Liver (tissue), 9 donors: ENCODE data around the gene SDE2. TPM values are rescaled to one million over a fixed set of nuclear protein-coding genes. Genes with fewer than 3 reads are reported as not detected.
A peak's percentile ranks its signal among the peaks of the same experiment; 100 is the strongest.

Experiments used
- DNase-seq: peaks from one replicate; pipeline ENCODE4 v3.0.0-alpha.2; 2017; ENCODE audit warnings: low spot score
- H3K27ac ChIP-seq, 2 donors: one replicate each; pipeline ENCODE4 v1.7.0; 2013; ENCODE audit warnings: inconsistent platforms in 2 of 2, low read length in 2 of 2, control low read depth in 1 of 2, low read depth in 1 of 2, mild to moderate bottlenecking in 1 of 2
- H3K27me3 ChIP-seq, 4 donors: one replicate each; pipeline versions ENCODE4 v1.6.1 to v1.7.0; 2013; ENCODE audit warnings: low read length in 3 of 4, inconsistent platforms in 1 of 4, mild to moderate bottlenecking in 1 of 4, moderate library complexity in 1 of 4; ENCODE audit not compliant: control insufficient read depth in 4 of 4, insufficient read depth in 4 of 4
- H3K36me3 ChIP-seq, 4 donors: one replicate each; pipeline versions ENCODE4 v1.6.1 to v1.7.0; 2013; ENCODE audit warnings: low read length in 3 of 4, mild to moderate bottlenecking in 3 of 4, low read depth in 1 of 4, moderate library complexity in 1 of 4; ENCODE audit not compliant: control insufficient read depth in 4 of 4, insufficient read depth in 3 of 4
- H3K4me1 ChIP-seq, 4 donors: one replicate each; pipeline versions ENCODE4 v1.6.1 to v1.7.0; 2013; ENCODE audit warnings: low read length in 3 of 4, mild to moderate bottlenecking in 3 of 4, moderate library complexity in 1 of 4; ENCODE audit not compliant: control insufficient read depth in 4 of 4, insufficient read depth in 4 of 4
- H3K4me3 ChIP-seq, 3 donors: one replicate each; pipeline versions ENCODE4 v1.6.1 to v1.7.0; 2013; ENCODE audit warnings: low read length in 3 of 3, control low read depth in 1 of 3, low read depth in 1 of 3, mild to moderate bottlenecking in 1 of 3
- H3K9ac ChIP-seq, 2 donors: one replicate each; pipeline ENCODE4 v1.7.0; 2013; ENCODE audit warnings: low read length in 2 of 2, mild to moderate bottlenecking in 2 of 2, moderate library complexity in 2 of 2, control low read depth in 1 of 2, low read depth in 1 of 2
- H3K9me3 ChIP-seq, 4 donors: one replicate each; pipeline versions ENCODE4 v1.6.1 to v1.7.0; 2013; ENCODE audit warnings: low read length in 3 of 4; ENCODE audit not compliant: control insufficient read depth in 4 of 4
- EGR1 ChIP-seq, 2 donors: IDR thresholded peaks; 2 replicates each; pipeline ENCODE4 v1.6.1; 2016 to 2018; ENCODE audit warnings: antibody characterized with exemption in 2 of 2, low read depth in 2 of 2
- FOXA1 ChIP-seq: IDR thresholded peaks from 2 replicates; pipeline ENCODE4 v1.6.1; 2016; ENCODE audit warnings: antibody characterized with exemption
- FOXA2 ChIP-seq: IDR thresholded peaks from 2 replicates; pipeline ENCODE4 v1.6.1; 2016; ENCODE audit warnings: antibody characterized with exemption
- GABPA ChIP-seq, 2 donors: IDR thresholded peaks in 1 of 2; conservative IDR thresholded peaks in 1 of 2; 2 replicates each; pipeline ENCODE4 v1.6.1; 2016; ENCODE audit warnings: antibody characterized with exemption in 2 of 2, mild to moderate bottlenecking in 1 of 2, moderate library complexity in 1 of 2
- HNF4A ChIP-seq, 2 donors: conservative IDR thresholded peaks; 2 replicates each; pipeline ENCODE4 v1.6.1; 2016; ENCODE audit warnings: antibody characterized with exemption in 2 of 2, mild to moderate bottlenecking in 2 of 2
- HNF4G ChIP-seq: IDR thresholded peaks from 2 replicates; pipeline ENCODE4 v1.6.1; 2016; ENCODE audit warnings: antibody characterized with exemption
- JUND ChIP-seq, 2 donors: IDR thresholded peaks; 2 replicates each; pipeline ENCODE4 v1.6.1; 2016; ENCODE audit warnings: antibody characterized with exemption in 2 of 2
- NR2F2 ChIP-seq: IDR thresholded peaks from 2 replicates; pipeline ENCODE4 v1.6.1; 2016; ENCODE audit warnings: antibody characterized with exemption
- RAD21 ChIP-seq, 2 donors: IDR thresholded peaks; 2 replicates each; pipeline ENCODE4 v1.6.1; 2016; ENCODE audit warnings: antibody characterized with exemption in 2 of 2, mild to moderate bottlenecking in 2 of 2
- RXRA ChIP-seq, 2 donors: IDR thresholded peaks; 2 replicates each; pipeline ENCODE4 v1.6.1; 2017 to 2018; ENCODE audit warnings: antibody characterized with exemption in 2 of 2, mild to moderate bottlenecking in 1 of 2
- SP1 ChIP-seq: IDR thresholded peaks from 2 replicates; pipeline ENCODE4 v1.6.1; 2018; ENCODE audit warnings: antibody characterized with exemption, mild to moderate bottlenecking
- TAF1 ChIP-seq: conservative IDR thresholded peaks from 2 replicates; pipeline ENCODE4 v1.6.1; 2016; ENCODE audit warnings: antibody characterized with exemption, mild to moderate bottlenecking
- YY1 ChIP-seq: IDR thresholded peaks from 2 replicates; pipeline ENCODE4 v1.6.1; 2016; ENCODE audit warnings: antibody characterized with exemption, mild to moderate bottlenecking
- WGBS: extraction: QIAGEN DNeasy Blood & Tissue Kit; methylation state at CpG from one replicate; pipeline ENCODE4 v1.1.7; 2013; 5-methylcytosine and 5-hydroxymethylcytosine counted together
- polyA plus RNA-seq, 2 donors: library from polyadenylated mRNA; stranded (reverse) in 1 of 2; unstranded in 1 of 2; fragments of 200-250 nt in 1 of 2; fragments of >200 nt in 1 of 2; fragmentation: Nextera tagmentation in 1 of 2; extraction: Ambion mirVana in 1 of 2; gene quantifications; one replicate each; pipeline versions ENCODE4 v1.2.1 to v1.2.3, GENCODE V29; 2013 to 2015
- total RNA-seq, 2 donors: library from RNA; depleted of rRNA; stranded (reverse); fragments of >200 nt; gene quantifications; one replicate each; pipeline ENCODE4 v1.2.3, GENCODE V29; 2014
- TF ChIP-seq, protein P1 (sequence below): IDR thresholded peaks from 2 replicates; pipeline ENCODE4 v1.6.1; 2016; ENCODE audit warnings: antibody characterized with exemption
- TF ChIP-seq, protein P2 (sequence below): IDR thresholded peaks from 2 replicates; pipeline ENCODE4 v1.6.1; 2016; ENCODE audit warnings: antibody characterized with exemption
- TF ChIP-seq, protein P3 (sequence below): IDR thresholded peaks from 2 replicates; pipeline ENCODE4 v1.6.1; 2016; ENCODE audit warnings: antibody characterized with exemption
- TF ChIP-seq, protein P4 (sequence below): fragments of 150-350 bp; IDR thresholded peaks from 2 replicates; pipeline ENCODE4 v1.5.1; 2017; ENCODE audit warnings: improper control_type of control experiment, low read depth, low read length; ENCODE audit not compliant: missing input control
- TF ChIP-seq, protein P5 (sequence below): IDR thresholded peaks from 2 replicates; pipeline ENCODE4 v1.6.1; 2016; ENCODE audit warnings: antibody characterized with exemption, mild to moderate bottlenecking
- donor health status: healthy.
- donor health status: healthy.
- donor health status: healthy.
- donor health status: healthy.
- donor health status: healthy.

SDE2 gene
- total and polyA plus RNA-seq, 4 donors, result 4.7 to 53.7 (median 11.0) TPM

DNA sequence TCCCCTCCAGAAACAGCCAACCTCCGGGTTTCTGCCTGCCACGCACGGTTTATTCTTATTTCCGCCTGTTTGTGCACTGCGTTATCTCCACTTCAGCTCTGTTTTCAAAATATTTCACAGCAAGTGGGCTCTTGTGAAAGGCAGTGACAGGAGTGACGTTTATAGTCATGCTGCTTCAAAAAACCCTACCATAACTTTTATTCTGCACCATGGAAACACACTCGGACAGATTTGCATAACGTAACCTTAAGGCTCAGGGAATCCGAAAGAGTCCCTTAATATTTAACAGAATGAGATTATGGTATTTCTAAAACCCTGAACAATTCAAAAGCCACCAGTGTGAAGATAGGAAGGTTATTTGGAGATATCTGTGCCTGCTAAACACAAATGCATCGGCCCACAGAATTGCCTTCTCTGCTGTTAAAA is 782 bp upstream of the SDE2 start:
- Histone ChIP-seq H3K36me3 (peaks cover 0 to 6% (median 0%) of the 10 kb centered on the region in 4 donors), H3K27ac (peak overlapping the region; percentile 81 to 88), H3K4me3 (peak overlapping the region; percentile 21 to 60 (median 55)), H3K27me3 (no peaks in the 10 kb centered on the region), H3K9ac (peak overlapping the region in 1 of 2 donors; percentile 66), H3K9me3 (no peaks in the 10 kb centered on the region), H3K4me1 (peaks cover 4 to 19% (median 16%) of the 10 kb centered on the region in 4 donors)
- DNase-seq, result no peak
- WGBS, result 37% methylated on average over 10 of the region's 10 CpGs
- TF ChIP-seq RAD21 (IDR thresholded peaks at IDR 0.05) (no peak), FOXA2 (no peak), JUND (IDR thresholded peaks at IDR 0.05) (no peak), TAF1 (no peak), FOXA1 (no peak), RXRA (IDR thresholded peaks at IDR 0.05) (no peak), HNF4A (conservative IDR thresholded peaks at IDR 0.05) (no peak), EGR1 (IDR thresholded peaks at IDR 0.05; ENCODE audit: low read depth in 2 of 2) (no peak), YY1 (no peak), NR2F2 (no peak), HNF4G (no peak), SP1 (no peak)
- TF ChIP-seq, protein P1, sequence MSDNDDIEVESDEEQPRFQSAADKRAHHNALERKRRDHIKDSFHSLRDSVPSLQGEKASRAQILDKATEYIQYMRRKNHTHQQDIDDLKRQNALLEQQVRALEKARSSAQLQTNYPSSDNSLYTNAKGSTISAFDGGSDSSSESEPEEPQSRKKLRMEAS, result no peak
- TF ChIP-seq, protein P2, sequence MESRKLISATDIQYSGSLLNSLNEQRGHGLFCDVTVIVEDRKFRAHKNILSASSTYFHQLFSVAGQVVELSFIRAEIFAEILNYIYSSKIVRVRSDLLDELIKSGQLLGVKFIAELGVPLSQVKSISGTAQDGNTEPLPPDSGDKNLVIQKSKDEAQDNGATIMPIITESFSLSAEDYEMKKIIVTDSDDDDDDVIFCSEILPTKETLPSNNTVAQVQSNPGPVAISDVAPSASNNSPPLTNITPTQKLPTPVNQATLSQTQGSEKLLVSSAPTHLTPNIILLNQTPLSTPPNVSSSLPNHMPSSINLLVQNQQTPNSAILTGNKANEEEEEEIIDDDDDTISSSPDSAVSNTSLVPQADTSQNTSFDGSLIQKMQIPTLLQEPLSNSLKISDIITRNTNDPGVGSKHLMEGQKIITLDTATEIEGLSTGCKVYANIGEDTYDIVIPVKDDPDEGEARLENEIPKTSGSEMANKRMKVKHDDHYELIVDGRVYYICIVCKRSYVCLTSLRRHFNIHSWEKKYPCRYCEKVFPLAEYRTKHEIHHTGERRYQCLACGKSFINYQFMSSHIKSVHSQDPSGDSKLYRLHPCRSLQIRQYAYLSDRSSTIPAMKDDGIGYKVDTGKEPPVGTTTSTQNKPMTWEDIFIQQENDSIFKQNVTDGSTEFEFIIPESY, result no peak
- TF ChIP-seq, protein P3, sequence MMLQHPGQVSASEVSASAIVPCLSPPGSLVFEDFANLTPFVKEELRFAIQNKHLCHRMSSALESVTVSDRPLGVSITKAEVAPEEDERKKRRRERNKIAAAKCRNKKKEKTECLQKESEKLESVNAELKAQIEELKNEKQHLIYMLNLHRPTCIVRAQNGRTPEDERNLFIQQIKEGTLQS, result no peak
- TF ChIP-seq, protein P4, sequence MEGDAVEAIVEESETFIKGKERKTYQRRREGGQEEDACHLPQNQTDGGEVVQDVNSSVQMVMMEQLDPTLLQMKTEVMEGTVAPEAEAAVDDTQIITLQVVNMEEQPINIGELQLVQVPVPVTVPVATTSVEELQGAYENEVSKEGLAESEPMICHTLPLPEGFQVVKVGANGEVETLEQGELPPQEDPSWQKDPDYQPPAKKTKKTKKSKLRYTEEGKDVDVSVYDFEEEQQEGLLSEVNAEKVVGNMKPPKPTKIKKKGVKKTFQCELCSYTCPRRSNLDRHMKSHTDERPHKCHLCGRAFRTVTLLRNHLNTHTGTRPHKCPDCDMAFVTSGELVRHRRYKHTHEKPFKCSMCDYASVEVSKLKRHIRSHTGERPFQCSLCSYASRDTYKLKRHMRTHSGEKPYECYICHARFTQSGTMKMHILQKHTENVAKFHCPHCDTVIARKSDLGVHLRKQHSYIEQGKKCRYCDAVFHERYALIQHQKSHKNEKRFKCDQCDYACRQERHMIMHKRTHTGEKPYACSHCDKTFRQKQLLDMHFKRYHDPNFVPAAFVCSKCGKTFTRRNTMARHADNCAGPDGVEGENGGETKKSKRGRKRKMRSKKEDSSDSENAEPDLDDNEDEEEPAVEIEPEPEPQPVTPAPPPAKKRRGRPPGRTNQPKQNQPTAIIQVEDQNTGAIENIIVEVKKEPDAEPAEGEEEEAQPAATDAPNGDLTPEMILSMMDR, result no peak

DNA sequence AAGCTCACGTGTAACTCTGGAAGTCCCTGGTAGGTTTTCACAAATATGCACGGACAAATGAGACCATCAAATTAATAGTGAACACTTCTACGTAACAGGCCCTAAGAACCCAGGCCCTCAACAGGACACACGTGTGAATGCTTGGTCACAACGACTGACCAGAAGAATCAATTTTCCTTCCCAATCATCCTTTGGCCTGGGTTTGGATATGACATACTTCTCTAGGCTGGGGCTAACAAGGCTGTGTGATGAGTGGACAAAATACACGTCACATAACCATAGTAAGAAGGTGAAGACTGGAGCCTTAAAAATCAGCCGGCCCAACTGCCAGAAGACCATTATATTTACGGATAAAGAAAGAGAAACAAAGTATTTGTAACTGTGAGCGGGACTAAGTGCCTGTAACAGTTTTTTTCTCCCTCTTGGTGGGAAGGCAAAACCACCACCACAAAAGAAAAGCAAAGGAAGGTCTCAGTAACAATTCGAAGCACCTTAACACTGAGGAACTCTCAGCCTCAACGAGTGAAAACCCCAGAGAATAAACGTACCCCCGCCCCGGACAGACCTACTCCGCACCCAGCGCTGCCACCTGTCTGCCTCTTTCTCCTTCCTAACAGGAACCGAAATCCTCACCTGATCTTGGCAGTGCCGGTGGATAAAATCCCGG is 450 bp downstream of the SDE2 start:
- under 1% methylated on average over 19 of the region's 19 CpGs for WGBS
- H3K4me1 ChIP-seq, result peaks cover 4 to 19% (median 16%) of the 10 kb centered on the region in 4 donors
- no peak for DNase-seq

More for the DNA sequence above, 450 bp downstream of the SDE2 start:
- Histone ChIP-seq H3K36me3 (peaks cover 0 to 12% (median 3%) of the 10 kb centered on the region in 4 donors), H3K4me3 (peak overlapping the region; percentile 91 to 99 (median 92)), H3K27ac (peak overlapping the region; percentile 69 to 89), H3K27me3 (no peaks in the 10 kb centered on the region), H3K9ac (peak overlapping the region; percentile 73 to 99), H3K9me3 (no peaks in the 10 kb centered on the region)
- TF ChIP-seq HNF4G (no peak), YY1 (no peak), RAD21 (IDR thresholded peaks at IDR 0.05) (no peak), HNF4A (conservative IDR thresholded peaks at IDR 0.05) (no peak), TAF1 (no peak), SP1 (no peak), EGR1 (IDR thresholded peaks at IDR 0.05; ENCODE audit: low read depth in 2 of 2) (no peak), FOXA2 (no peak), NR2F2 (no peak), GABPA (IDR thresholded peaks at IDR 0.05 in 1 of 2, conservative IDR thresholded peaks at IDR 0.05 in 1 of 2) (no peak), FOXA1 (no peak), RXRA (IDR thresholded peaks at IDR 0.05) (no peak)
- TF ChIP-seq, protein P1, result no peak
- TF ChIP-seq, protein P5, sequence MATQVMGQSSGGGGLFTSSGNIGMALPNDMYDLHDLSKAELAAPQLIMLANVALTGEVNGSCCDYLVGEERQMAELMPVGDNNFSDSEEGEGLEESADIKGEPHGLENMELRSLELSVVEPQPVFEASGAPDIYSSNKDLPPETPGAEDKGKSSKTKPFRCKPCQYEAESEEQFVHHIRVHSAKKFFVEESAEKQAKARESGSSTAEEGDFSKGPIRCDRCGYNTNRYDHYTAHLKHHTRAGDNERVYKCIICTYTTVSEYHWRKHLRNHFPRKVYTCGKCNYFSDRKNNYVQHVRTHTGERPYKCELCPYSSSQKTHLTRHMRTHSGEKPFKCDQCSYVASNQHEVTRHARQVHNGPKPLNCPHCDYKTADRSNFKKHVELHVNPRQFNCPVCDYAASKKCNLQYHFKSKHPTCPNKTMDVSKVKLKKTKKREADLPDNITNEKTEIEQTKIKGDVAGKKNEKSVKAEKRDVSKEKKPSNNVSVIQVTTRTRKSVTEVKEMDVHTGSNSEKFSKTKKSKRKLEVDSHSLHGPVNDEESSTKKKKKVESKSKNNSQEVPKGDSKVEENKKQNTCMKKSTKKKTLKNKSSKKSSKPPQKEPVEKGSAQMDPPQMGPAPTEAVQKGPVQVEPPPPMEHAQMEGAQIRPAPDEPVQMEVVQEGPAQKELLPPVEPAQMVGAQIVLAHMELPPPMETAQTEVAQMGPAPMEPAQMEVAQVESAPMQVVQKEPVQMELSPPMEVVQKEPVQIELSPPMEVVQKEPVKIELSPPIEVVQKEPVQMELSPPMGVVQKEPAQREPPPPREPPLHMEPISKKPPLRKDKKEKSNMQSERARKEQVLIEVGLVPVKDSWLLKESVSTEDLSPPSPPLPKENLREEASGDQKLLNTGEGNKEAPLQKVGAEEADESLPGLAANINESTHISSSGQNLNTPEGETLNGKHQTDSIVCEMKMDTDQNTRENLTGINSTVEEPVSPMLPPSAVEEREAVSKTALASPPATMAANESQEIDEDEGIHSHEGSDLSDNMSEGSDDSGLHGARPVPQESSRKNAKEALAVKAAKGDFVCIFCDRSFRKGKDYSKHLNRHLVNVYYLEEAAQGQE, result no peak
- TF ChIP-seq, protein P3, result no peak
- TF ChIP-seq, protein P2, result no peak
